HG03280 (cell line): Measurements from ENCODE around the gene PTGDS.
"Not testable (repeated sequence)": the region's sequence is repeated elsewhere in the genome, so short reads cannot be mapped to it uniquely, and the experiment has no call there.

Experiments used
- ATAC-seq: cut with Tn5 transposase; IDR thresholded peaks from one replicate; pipeline ENCODE4 v1.9.1; 2021; ENCODE audit warnings: mild to moderate bottlenecking, moderate library complexity; ENCODE audit not compliant: unreplicated experiment

PTGDS gene

DNA sequence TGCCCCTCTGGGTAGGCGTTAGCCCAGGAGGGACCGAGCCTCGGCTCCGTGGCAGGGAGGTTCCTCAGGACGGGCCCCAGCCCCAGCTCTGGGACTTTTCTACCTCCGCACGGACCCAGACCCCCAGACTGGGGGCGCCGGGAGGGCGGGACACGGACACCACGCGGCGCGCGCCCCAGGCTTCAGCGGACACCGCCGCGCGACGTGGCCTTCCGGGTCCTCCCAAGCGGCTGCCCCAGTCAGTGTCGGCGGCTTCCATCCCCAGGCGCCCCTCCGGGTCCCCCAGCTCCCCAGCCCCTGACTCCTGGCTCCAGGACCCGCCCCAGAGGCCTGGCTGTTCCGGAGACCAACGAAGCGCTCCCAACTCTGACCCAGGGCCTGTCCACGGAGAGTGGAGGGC lies 8.5 kb downstream of the PTGDS start:
- no peak for ATAC-seq

DNA sequence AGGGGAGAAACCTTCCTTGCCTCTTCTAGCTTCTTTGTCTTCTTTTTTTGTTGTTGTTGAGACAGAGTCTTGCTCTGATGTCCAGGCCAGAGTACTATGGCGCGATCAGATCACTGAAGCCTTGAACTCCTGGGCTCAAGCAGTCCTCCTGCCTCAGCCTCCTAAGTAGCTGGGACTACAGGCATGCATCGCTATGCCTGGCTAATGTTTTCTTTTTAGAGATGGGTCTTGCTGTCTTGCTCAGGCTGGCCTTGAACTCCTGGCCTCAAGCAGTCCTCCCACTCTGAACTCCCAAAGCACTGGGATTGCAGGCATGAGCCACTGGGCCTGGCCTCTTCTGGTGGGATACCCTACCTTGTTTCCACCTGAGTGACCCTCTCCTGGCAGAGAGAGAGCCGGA lies 11.6 kb downstream of the PTGDS start:
- no peak for ATAC-seq

DNA sequence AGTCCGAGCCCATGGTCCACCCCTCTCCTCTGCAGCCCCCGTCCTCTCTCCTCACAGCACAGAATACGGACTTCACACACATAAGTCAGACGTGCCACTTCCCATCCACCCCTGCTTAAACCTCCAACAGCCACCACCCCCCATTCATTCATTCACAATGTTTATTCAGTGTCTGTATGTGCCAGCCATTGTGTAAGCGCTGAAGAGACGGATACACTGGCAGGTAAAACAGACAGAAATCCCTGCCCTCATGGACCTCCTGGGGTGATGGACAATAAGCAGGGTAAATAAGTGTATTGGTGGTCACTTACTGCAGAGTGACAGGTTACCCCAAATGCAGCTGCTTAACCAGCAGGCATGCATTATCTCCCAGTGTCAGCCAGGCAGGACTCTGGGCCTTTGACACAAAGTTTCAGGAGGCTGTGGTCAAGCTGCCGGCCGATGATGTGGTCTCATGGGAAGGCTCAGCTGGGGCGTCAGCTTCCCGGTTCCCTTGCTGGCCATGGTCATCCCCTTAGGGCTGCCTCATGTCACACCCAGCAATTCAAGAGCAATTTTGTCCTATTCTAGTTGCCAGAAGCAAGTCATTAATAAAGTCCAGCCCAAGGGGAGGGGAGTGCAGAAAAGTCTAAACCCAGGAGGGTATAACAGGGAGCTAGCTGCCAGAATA lies 13.1 kb downstream of the PTGDS start:
- ATAC-seq: no peak

DNA sequence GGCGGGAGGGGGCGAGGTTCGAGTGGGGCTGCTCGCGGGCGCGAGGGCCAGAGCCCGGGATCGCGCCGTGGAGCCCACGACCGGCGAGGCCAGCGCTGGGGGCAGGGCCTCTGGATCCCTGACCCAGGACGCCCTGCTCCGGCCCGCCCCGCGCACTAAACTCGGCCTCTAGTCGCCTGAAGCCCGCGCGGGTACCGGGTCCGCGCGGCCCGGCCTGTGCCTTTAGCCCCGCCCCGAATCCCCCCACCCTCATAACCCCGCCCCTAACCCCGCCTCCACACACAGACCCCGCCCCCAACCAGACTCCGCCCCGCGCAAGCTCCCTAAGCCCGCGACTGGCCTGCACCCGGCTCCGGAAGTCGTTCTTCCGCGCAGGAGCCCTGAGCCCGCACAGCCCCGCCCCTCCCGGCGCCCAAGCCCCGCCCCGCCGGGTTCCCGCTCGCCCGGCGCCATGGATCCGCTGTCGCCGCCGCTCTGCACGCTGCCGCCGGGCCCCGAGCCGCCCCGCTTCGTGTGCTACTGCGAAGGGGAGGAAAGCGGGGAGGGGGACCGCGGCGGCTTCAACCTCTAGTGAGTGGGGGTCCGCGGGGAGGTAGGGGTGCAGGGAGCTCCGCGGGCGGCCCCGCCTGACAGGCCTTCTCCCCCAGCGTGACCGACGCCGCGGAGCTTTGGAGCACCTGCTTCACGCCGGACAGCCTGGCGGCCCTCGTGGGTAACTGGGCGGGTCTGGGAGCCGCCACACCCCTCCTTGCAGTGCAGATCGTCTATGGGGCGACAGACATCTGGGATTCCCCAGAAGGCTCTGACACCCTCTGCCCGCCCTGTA lies 14.9 kb downstream of the PTGDS start, which contains the start of gene PAXX:
PAXX (plus strand) TSS at position 430 of the 826 bp plus-strand sequence; CDS start at position 452, 22 bp downstream.
- peak; percentile 84 for ATAC-seq

DNA sequence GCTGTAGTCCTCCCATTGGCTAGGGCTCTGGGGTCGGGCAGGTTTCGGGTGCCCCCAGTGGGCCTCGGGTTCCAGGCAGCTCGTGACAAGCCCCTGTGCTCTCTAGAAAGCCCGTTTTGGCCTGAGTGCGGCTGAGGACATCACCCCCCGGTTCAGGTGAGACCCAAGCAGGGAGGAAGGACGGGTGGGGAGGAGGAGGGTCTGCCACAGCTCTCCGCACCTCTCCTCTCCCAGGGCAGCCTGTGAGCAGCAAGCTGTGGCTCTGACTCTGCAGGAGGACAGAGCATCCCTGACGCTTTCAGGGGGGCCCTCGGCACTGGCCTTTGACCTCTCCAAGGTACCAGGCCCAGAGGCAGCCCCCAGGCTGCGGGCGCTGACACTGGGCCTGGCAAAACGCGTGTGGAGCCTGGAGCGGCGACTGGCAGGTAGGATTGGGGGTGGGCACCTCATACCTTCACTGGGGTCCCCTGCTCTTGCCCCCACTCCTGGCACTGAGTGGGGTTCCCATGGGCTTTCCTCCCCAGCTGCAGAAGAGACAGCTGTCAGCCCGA lies 15.6 kb downstream of the PTGDS start:
- ATAC-seq: no peak

DNA sequence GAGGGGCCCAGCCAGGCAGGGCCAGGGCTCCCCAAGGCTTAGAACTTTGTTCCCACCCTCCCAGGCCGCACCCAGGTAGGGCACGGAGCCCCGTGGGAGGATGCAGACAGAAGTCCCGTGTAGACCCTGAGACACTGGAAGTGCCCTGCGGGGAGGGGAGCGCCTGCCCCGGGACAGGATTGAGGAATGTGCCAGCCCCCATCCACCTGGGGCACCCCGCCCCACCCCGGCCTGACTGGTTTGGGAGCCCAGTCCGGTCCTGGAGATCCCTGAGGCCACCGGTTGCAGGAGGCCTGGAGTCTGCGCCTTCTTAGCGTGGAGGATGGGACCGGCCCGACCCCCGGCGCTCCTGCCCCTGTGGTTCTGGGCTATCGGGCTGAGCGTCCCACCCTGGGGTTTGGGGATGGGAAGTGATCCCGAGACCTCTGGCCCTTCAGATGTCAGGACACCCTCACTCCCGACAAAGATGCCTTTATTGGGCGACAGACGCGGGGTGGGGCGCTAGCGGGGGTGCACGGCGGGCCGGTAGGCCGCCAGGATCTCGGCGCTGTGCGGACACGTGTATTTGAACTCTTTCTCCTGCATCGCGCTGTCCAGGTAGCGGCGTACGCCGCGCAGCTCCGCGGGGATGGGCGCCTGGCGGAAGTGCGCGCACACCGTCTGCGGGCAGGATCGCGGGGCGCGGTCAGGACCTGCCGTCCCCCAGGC lies 17.0 kb downstream of the PTGDS start:
- no peak for ATAC-seq

DNA sequence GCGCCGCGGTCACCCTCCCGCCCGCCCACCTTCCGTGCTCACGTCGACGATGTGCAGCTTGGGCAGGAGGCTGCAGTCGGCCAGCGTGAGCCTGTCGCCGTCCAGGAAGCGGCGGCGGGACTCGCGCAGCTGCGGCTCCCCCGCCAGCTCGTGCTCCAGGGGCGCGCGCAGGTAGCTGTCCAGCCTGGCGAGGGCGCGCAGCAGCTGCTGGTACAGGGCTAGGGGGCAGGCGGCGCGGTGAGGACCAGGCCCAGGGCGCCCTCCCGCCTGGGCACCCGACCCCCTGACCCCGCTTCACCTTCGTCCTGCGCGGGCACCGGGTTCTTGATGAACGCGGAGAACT lies 17.6 kb downstream of the PTGDS start:
- no peak for ATAC-seq

DNA sequence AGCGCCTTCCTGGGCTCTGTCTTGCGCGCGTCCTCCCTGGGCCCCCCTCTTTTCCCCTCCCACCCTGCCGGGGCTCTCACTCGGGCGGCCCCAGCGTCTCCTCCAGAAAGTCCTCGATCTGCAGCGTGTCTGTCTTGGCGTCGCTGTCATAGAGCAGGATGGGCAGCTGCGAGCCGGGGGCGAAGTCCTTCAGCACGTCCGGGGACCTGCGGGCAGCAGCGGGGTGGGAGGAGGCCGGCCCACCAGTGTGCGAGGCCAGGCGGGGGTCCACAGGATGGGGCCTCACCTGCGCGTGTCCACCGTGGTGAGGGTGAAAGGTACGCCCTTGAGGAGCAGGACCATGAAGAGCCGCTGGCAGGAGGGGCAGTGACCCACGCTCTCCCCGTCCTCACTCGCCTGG lies 18.1 kb downstream of the PTGDS start:
- no peak for ATAC-seq

DNA sequence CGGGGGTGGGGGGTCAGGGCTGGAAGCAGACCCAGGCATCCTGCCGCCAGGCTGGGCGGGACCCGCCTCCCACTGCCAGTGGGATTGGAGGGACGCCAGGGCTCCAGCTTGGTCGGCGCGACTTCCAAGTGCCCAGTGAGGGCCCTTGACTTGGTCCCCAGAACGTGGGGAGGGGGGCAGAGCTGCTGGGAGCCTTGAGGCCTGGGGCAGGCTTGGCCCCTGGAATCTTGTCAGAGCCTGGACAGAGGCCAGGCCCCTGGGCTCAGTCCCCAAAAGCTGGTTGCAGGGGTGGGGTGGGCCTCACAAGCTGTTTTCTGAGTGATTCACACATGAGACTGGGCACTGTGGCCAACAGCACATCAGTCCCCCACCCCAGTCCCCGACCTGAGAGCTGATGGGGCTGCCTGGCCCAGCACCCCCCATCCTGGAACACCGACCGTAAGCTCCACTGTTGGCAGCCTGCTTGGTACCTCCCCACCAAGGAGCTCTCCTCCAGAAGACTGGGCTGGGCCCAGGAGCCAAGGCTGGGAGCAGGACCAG lies 18.5 kb downstream of the PTGDS start:
- ATAC-seq: no peak

DNA sequence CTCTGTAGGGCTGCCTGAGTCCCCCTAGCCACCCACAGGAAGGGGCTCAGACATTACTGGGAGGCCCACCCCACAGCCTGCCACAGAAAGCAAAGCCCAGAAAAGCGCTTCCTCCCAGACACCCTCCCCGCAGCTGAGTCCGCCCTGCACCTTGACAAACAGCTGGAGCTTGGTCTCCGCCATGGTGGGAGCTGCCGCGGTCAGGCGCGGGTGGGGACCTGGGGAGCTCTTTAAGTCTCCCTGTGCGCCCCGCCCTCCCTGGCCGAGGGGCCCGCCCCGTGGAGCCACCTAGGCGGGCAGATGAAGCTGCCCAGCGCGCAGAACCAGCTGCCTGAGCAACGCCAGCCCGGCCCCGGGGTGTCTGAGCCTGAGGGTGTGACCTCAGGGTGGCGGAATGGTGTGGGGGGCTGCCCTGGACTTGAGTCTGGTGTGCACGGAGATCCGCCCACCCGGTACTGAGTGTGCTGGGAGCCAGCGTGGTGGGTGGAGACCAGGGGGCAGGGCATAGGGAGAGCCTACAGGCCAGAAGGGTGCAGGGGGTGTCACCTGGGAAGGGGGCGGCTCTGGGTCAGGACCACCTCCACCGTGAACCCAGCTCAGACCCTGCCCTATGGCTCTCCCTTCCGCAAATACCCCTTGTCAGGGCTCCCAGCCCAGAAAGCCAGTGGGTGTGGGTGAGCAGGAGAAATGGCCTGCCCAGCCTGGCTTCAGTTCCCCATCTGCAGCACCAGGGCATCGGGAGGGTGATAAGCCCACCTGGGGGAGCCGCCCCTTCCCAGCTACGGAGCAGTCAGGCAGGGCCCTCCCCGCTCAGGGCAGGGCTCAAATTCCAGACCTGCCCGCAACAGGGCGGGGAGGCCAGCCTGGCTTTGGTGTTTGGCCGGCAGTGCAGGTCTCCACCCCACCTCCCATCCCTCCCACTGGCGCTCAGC lies 19.3 kb downstream of the PTGDS start, which contains the start of gene CLIC3:
CLIC3 (minus strand) TSS at position 208 of the 932 bp plus-strand sequence; CDS start at position 183, 25 bp downstream.
- no peak for ATAC-seq

DNA sequence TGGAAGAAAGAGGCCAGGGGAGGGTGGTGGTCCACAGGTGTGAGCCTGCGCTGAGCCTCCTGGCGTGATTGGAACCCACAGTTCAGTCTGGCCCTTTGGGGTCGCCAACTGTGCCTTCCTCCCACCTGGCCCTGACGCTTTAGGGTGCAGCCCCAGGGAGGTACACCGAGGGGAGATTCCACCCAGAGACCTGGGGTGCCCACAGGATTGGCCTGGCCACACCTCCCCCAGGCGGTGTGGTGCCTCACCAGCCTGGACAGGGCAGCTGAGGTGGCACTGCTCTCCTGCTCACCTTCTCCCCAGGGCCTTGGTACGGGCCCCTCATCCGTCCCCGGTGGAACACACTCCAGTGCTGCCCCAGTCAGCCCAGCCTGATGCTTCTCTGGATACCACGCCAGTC lies 20.1 kb downstream of the PTGDS start:
- no peak for ATAC-seq

DNA sequence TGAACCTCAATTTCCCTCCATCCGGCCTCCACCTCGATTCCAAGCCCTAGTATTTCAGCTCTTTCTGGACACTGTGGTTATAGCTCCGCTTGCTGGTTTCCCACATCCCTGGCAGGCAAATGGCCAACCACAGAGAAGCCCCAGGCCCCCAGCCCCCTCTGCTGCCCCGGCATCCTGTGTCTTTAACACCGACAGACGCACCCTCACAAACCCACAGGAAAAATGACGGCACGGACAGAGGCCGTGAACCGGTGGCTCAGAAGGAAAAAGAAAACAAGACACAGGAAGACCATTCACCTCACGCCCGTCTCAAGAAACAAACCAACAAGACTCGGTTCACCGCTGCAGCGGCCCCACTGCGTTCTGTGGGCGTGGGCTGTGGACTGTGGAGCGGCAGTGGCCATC lies 20.5 kb downstream of the PTGDS start:
- no peak for ATAC-seq

DNA sequence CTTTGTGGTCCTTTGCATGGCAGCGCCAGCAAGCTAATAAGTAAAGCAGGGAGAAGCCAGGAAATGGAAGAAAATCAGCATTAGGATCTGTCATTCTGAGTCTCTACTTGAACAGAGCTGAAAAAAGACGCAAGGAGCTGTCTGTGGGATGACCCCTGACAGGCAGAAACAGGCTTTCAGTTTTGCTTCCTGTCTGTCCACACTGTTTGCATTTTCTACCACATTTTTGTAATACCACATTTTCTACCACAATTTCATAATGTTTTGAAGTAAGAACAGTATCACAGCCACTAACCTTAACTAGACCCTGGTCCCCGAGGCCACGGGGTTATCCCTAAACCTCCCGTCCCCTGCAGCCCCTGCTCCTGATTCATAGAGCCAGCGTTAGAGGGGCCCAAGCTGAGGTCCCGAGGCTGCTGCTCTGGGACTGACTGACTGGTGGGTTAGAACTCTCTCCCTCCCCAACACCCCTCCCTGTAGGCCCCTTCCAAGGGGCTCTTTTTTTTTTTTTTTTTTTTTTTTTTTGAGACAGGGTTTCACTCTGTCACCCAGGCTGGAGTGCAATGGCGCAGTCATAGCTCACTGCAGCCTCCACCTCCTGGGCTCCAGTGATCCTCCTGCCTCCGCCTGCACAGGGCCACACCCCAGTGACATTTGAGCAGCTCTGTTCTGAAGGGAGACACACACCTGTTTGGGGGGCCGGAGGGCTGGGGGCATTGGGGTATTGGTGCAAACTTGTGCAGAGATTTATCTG lies 23.1 kb downstream of the PTGDS start:
- ATAC-seq: peak; percentile 70

DNA sequence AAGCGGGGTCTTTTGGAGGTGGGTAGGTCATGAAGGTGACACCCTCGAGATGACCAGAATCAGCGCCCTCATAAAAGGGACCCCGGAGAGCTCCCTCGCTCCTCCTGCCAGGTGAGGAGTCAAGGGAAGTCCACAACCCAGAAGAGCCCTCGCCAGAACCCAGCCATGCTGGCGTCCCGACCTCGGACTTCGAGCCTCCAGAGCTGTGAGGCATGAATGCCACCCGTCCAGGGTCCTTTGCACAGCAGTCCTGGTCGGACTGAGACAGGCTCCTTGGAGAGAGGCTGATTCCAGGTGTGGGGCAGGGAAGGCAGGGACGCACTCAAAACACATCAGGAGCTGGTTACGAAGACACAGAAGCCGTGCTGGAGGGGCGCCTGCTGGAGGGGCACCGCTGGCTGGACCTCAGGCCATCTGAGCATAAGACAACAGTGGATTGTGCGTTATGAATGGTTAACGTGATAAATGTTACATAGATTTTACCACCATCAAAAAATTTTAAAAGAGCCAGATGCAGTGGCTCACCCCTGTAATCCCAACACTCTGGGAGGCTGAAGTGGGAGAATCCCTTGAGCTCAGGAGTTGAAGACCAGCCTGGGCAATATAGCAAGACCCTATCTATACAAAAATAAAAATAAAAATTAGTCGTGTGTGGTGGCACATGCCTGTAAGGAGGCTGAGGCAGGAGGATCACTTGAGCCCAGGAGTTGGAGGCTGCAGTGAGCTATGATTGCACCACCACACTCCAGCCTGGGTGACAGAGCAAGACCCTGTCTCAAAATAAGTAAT lies 24.7 kb downstream of the PTGDS start:
- no peak for ATAC-seq

DNA sequence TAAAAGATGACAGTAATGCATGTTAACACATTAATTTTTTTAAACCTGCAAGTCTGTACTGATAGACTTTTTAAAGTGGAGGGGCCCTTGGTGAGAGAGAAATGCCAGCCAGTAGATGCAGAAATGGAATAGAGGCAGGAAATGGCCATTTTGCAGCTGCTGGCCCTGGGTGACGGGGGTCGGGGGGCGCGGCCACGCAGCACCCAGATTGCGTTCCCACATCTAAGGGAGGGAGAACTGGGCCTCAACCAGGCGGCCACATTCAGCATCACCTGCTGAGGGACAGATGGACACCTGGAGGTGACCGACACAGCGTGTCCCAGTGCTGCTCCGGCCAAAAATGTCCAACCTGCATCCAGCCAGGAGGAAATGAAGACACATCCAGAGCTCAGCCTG lies 25.3 kb downstream of the PTGDS start:
- no peak for ATAC-seq

DNA sequence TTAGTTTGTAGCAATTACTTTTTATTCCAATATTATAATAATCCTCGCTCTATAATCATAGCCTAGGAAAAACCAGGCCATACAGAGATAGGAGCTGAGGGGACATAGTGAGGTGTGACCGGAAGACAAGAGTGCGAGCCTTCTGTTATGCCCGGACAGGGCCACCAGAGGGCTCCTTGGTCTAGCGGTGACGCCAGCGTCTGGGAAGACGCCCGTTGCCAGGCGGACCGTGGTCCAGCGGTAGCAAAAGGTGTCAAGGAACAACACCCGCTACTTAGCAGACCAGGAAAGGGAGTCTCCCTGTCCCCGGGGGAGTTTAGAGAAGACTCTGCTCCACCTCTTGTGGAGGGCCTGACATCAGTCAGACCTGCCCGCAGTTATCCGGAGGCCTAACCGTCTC lies 27.0 kb downstream of the PTGDS start:
- not testable (repeated sequence) for ATAC-seq

DNA sequence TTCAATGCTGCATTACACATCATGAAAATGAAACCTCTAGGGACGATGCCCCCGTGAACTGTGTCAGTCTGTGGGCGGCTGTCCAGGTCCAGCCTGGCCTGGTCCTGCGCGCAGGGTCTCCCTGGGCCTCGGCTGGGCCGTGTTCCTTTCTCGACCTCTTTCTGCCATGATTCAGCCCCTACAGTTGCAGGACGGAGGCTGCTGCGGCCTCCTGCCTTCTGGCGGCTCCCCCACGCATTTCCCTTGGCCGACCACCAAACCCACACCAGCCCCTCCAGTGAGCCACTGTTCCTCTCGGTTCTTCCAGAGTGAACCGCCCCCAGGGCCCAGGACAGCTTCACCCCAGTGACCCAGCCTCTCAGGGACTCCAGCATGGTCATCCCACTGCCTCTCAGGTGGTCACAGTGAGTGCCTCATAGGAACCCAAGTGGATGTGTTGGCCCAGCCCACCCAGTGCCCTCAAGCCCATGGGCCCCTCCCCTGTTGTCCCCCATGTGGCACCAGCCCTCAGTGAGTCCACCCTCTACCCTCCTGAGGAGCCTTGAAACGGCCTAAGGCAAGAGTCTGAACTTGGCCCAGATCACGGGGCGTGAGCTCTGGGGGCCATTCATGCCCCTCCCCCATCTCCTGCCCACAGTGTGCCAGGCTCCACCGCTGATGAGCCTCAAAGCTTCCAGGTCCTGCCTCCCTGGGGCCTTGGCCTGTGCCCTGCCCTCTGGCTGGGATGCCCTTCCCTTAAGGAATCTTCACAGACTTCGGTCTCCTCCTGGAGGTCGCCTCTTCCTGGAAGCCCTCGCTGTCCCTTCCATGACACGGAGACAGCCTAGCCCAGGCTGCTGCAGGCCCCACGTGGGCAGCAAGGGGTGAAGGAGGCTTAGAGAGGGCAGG lies 29.1 kb downstream of the PTGDS start:
- no peak for ATAC-seq
